Panc1 (cell line): ENCODE data around the gene SND1.

Source experiments
- POLR2AphosphoS5 ChIP-seq: IDR thresholded peaks from 2 replicates; pipeline ENCODE4 v1.6.1; 2012; ENCODE audit warnings: mild to moderate bottlenecking, low read depth, low read length, moderate library complexity
- TF ChIP-seq, protein P1 (sequence below): fragments of 450-650 bp; IDR thresholded peaks from 2 replicates; pipeline ENCODE4 v1.5.1; 2017; ENCODE audit warnings: mild to moderate bottlenecking
- TF ChIP-seq, protein P2 (sequence below), 2 experiments: IDR thresholded peaks; 2 replicates each; pipeline ENCODE4 v1.6.1; 2011 to 2012; ENCODE audit warnings: low read depth in 2 of 2, control low read depth in 1 of 2, low read length in 1 of 2, mild to moderate bottlenecking in 1 of 2, moderate library complexity in 1 of 2; ENCODE audit not compliant: insufficient read depth in 1 of 2

DNA sequence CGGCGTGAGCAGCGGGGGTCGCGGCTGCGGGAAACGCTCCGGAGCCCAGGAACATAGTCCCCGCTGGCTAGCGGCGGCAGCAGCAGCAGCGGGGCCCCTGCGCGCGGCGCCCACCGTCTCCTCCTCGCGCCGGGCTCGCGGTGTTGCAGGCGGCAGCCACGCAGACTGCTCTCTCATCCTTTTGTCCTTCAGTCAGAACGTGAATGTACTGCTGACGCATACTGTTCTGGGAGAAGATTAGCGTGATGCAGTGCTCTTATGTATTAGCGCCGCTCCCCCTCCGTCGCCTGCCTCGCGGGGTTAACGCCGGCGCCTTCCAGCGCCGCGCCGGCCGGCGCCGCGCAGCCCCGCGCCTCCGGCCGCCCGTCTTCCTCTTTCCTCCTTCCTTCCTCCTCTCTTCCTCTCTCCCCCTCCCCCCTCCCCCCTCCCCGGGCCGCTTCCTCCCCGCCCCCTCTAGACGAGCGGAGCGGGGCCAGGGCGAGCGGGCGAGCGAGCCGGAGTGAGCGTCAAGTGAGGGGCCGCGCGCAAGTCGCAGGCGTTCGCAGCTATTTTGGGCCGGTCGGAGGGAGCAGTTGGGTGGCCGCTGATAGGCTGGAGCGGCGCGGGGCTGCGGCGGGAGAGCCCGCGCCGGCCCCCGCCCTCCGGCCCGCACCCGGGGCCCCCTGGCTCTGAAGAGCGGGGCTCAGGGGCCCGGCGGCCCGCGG is 380.1 kb downstream of the SND1 start:
- TF ChIP-seq, protein P1, sequence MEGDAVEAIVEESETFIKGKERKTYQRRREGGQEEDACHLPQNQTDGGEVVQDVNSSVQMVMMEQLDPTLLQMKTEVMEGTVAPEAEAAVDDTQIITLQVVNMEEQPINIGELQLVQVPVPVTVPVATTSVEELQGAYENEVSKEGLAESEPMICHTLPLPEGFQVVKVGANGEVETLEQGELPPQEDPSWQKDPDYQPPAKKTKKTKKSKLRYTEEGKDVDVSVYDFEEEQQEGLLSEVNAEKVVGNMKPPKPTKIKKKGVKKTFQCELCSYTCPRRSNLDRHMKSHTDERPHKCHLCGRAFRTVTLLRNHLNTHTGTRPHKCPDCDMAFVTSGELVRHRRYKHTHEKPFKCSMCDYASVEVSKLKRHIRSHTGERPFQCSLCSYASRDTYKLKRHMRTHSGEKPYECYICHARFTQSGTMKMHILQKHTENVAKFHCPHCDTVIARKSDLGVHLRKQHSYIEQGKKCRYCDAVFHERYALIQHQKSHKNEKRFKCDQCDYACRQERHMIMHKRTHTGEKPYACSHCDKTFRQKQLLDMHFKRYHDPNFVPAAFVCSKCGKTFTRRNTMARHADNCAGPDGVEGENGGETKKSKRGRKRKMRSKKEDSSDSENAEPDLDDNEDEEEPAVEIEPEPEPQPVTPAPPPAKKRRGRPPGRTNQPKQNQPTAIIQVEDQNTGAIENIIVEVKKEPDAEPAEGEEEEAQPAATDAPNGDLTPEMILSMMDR: no peak
- no peak for TF ChIP-seq POLR2AphosphoS5
- TF ChIP-seq, protein P2, sequence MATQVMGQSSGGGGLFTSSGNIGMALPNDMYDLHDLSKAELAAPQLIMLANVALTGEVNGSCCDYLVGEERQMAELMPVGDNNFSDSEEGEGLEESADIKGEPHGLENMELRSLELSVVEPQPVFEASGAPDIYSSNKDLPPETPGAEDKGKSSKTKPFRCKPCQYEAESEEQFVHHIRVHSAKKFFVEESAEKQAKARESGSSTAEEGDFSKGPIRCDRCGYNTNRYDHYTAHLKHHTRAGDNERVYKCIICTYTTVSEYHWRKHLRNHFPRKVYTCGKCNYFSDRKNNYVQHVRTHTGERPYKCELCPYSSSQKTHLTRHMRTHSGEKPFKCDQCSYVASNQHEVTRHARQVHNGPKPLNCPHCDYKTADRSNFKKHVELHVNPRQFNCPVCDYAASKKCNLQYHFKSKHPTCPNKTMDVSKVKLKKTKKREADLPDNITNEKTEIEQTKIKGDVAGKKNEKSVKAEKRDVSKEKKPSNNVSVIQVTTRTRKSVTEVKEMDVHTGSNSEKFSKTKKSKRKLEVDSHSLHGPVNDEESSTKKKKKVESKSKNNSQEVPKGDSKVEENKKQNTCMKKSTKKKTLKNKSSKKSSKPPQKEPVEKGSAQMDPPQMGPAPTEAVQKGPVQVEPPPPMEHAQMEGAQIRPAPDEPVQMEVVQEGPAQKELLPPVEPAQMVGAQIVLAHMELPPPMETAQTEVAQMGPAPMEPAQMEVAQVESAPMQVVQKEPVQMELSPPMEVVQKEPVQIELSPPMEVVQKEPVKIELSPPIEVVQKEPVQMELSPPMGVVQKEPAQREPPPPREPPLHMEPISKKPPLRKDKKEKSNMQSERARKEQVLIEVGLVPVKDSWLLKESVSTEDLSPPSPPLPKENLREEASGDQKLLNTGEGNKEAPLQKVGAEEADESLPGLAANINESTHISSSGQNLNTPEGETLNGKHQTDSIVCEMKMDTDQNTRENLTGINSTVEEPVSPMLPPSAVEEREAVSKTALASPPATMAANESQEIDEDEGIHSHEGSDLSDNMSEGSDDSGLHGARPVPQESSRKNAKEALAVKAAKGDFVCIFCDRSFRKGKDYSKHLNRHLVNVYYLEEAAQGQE (IDR thresholded peaks at IDR 0.05; ENCODE audit: insufficient read depth in 1 of 2, low read depth in 2 of 2, low read length in 1 of 2): no peak
